Lower leg skin (tissue), 4 donors: ENCODE data around the gene MTCH1. TPM values are rescaled to one million over a fixed set of nuclear protein-coding genes. Genes with fewer than 3 reads are reported as not detected.

Experiments used
- DNase-seq, 2 donors: peaks; one replicate each; pipeline ENCODE4 v3.0.0-alpha.2; 2019; ENCODE audit warnings: low spot score in 2 of 2
- H3K4me3 ChIP-seq: fragments of 200-600 bp; sonication (generic); 2 replicates; pipeline ENCODE4 v1.5.1; 2017; ENCODE audit warnings: mild to moderate bottlenecking, low read depth; ENCODE audit not compliant: poor library complexity, severe bottlenecking
- CTCF ChIP-seq, 3 donors: fragments of 450-650 bp; IDR thresholded peaks; one replicate each; pipeline ENCODE4 v1.5.1; 2016; ENCODE audit warnings: antibody characterized with exemption in 3 of 3, mild to moderate bottlenecking in 3 of 3, moderate library complexity in 2 of 3
- POLR2A ChIP-seq, 2 donors: fragments of 450-650 bp; IDR thresholded peaks; one replicate each; pipeline ENCODE4 v1.6.1; 2016 to 2017; ENCODE audit warnings: antibody characterized with exemption in 2 of 2, mild to moderate bottlenecking in 1 of 2, moderate library complexity in 1 of 2
- WGBS, 2 donors: methylation state at CpG; one replicate each; pipeline ENCODE4 v1.1.5; 2018; 5-methylcytosine and 5-hydroxymethylcytosine counted together
- intact Hi-C: fragments of 100-400 bp; cut with DNase I; formaldehyde crosslinking; loops from one replicate; pipeline ENCODE4 v1.15.0; 2023; ENCODE audit warnings: low total_unique reads
- total RNA-seq, 4 donors: library from RNA; depleted of rRNA; stranded (reverse); fragments of >200 nt; gene quantifications; one replicate each; pipeline ENCODE4 v1.1.0, GENCODE V29; 2016

Gene MTCH1
- 100 to 1,000 TPM; 166 to 219 (median 188) TPM for total RNA-seq

GRCh38 chr6:36985808-36986703 lies at the start of gene MTCH1:
MTCH1 (minus strand) TSS chr6:36986196; CDS start chr6:36986173, 23 bp downstream.
- intact Hi-C loops: no loop called here
- 0% methylated on average over 37 to 60 of the region's 101 CpGs for whole genome bisulfite sequencing, 2 donors
- TF ChIP-seq CTCF (IDR thresholded peaks at IDR 0.05): no peak
- TF ChIP-seq POLR2A (IDR thresholded peaks at IDR 0.05): peak in 1 of 2 donors; percentile 69
- H3K4me3 ChIP-seq: peak within 1 kb of the TSS; percentile 97
- DNase-seq: peak; percentile 81 to 97

GRCh38 chr6:37033819-37034795 lies 48.1 kb upstream of the MTCH1 start:
- 73 to 85% methylated on average over 8 of the region's 8 CpGs for WGBS, 2 donors
- no peak for DNase-seq
- TF ChIP-seq POLR2A (IDR thresholded peaks at IDR 0.05) (no peak), CTCF (IDR thresholded peaks at IDR 0.05) (no peak)
- no peak overlapping the region for H3K4me3 ChIP-seq
- intact Hi-C loops: no loop called here

- no peak for TF ChIP-seq POLR2A (IDR thresholded peaks at IDR 0.05)
- no peak for TF ChIP-seq CTCF (IDR thresholded peaks at IDR 0.05)
- no peak overlapping the region for H3K4me3 ChIP-seq
- no peak for DNase-seq
- 83 to 87% methylated on average over 7 of the region's 7 CpGs for WGBS, 2 donors
- intact Hi-C loops: no loop called here
Observed at GRCh38 chr6:37033255-37033654, 47.3 kb upstream of the MTCH1 start.

DNA sequence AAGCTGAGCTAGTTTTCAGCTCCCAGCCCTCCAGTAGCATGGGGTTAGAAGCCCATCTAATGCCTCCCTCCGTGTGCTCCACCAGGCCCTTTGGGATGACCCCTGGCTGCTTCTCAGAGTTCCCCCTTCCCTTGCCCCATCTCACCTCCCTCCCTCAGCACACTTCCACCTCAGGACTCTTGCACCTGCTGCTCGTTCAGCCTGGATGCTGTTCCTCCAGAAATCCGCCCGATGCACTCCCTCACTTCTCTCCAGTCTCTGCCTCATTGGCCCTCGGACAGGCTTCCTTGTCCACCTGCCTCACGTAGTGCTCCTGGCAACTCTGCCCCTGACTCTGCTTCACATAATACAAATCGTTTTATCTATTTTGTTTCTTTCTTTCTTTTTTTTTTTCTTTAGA lies 46.2 kb upstream of the MTCH1 start:
- no peak overlapping the region for H3K4me3 ChIP-seq
- 86 to 89% methylated on average over 7 of the region's 7 CpGs for WGBS, 2 donors
- DNase-seq: no peak
- intact Hi-C loops: no loop called here
- TF ChIP-seq POLR2A (IDR thresholded peaks at IDR 0.05): no peak
- TF ChIP-seq CTCF (IDR thresholded peaks at IDR 0.05): no peak

DNA sequence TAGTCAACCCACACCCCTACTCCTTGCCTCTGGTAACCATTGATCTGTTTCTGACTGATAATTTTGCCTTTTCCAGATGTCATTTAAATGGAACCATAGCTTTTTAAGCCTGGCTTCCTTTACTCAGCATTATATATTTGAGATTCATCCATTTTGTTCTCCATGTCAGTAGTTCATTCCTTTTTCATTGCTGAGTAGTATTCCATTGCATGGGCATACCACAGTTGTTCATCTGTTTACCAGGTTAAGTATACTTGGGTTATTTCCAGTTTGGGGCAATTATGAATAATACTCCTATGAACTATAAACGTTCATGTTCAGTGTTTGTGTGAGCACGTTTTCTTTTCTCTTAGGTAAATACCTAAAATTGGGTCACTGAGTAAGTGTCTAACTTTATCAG lies 44.6 kb upstream of the MTCH1 start:
- TF ChIP-seq POLR2A (IDR thresholded peaks at IDR 0.05) (no peak), CTCF (IDR thresholded peaks at IDR 0.05) (no peak)
- no peak for DNase-seq
- no peak overlapping the region for H3K4me3 ChIP-seq
- intact Hi-C loops: no loop called here
- WGBS, 2 donors: 75 to 77% methylated on average over 2 of the region's 2 CpGs
